ENCODE data around the gene PPIG. TPM values are rescaled to one million over a fixed set of nuclear protein-coding genes. Genes with fewer than 3 reads are reported as not detected.

PPIG gene
- total and polyA plus RNA-seq, 2 experiments from 2014 or later, result 40.7 to 157 TPM

DNA sequence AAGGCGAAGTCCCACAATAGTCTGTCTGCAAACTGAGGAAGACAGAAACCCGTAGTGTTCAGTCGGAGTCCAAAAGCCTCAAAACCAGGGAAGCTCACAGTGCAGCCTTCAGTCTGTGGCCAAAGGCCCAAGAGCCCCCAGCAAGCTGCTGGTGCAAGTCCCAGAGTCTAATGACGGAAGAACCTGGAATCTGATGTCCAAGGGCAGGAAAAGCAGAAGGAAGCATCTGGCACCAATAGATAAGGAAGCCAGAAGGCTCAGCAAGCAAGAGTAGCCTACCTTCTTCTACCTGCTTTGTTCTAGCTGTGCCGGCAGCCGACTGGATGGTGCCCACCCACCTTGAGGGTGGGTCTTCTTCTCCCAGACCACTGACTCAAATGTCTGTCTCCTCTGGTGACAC is 88.3 kb downstream of the PPIG start:
- Histone ChIP-seq H3K4me3 (no peak overlapping the region), H4K20me1 (replicated peaks; ENCODE audit: insufficient read depth) (no peaks in the 10 kb centered on the region), H3K79me2 (replicated peaks; ENCODE audit: insufficient read depth) (no peaks in the 10 kb centered on the region), H3K36me3 (ENCODE audit: insufficient read depth) (no peaks in the 10 kb centered on the region), H3F3A (replicated peaks; ENCODE audit: low read depth) (no peaks in the 10 kb centered on the region), H3K27me3 (ENCODE audit: insufficient read depth) (no peaks in the 10 kb centered on the region), H3K27ac (ENCODE audit: low read depth) (no peak overlapping the region), H3K4me2 (no peak overlapping the region), H3K9me2 (ENCODE audit: insufficient read depth) (no peaks in the 10 kb centered on the region), H2AFZ (no peak overlapping the region), H3K4me1 (ENCODE audit: insufficient read depth) (peaks cover 11% of the 10 kb centered on the region; the same call in 1 of the 2 replicates)
- no peaks in the 10 kb centered on the region for H3K27me3 Mint-ChIP-seq (ENCODE audit: insufficient read depth, low read depth, poor library complexity)
- DNase-seq (ENCODE audit: low spot score) (no peak), ATAC-seq (no peak)
- no peaks in the 10 kb centered on the region for H3K9me3 Mint-ChIP-seq
- no peak overlapping the region for H3K27ac Mint-ChIP-seq
- TF ChIP-seq EZH2phosphoT487 (IDR thresholded peaks at IDR 0.05; ENCODE audit: unreplicated experiment), result no peak
- peaks cover 20% of the 10 kb centered on the region for H3K4me1 Mint-ChIP-seq
- H3K36me3 Mint-ChIP-seq (ENCODE audit: low read depth), result no peaks in the 10 kb centered on the region
- no peak overlapping the region for H3K4me3 Mint-ChIP-seq

DNA sequence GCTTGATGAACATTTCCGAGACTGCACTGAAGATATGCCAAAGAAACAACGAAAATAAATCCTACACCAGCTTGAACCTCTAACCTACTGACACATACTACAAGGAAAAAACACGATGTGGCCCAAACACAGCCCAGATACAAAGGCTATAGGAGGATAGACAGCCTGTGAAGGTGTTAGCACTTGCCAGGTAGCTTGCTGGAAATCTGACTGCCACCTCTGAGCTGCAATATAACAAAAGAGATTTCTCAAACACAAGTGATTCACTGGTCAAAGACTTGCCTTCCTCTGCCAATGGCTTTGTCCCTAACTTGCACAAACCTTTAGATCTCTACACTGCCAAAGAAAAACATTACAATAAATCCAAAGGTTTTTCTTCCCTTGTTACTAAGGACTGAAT is 89.0 kb downstream of the PPIG start:
- no peaks in the 10 kb centered on the region for H3K36me3 Mint-ChIP-seq (ENCODE audit: low read depth)
- Histone ChIP-seq H3K36me3 (ENCODE audit: insufficient read depth) (no peaks in the 10 kb centered on the region), H3K4me2 (no peak overlapping the region), H3K27me3 (ENCODE audit: insufficient read depth) (no peaks in the 10 kb centered on the region), H3K9me2 (ENCODE audit: insufficient read depth) (no peaks in the 10 kb centered on the region), H2AFZ (no peak overlapping the region), H3F3A (replicated peaks; ENCODE audit: low read depth) (no peaks in the 10 kb centered on the region), H3K4me3 (no peak overlapping the region), H3K79me2 (replicated peaks; ENCODE audit: insufficient read depth) (no peaks in the 10 kb centered on the region), H4K20me1 (replicated peaks; ENCODE audit: insufficient read depth) (no peaks in the 10 kb centered on the region), H3K27ac (ENCODE audit: low read depth) (no peak overlapping the region), H3K4me1 (ENCODE audit: insufficient read depth) (peaks cover 11% of the 10 kb centered on the region; the same call in 1 of the 2 replicates)
- H3K27ac Mint-ChIP-seq, result no peak overlapping the region
- H3K4me1 Mint-ChIP-seq, result peaks cover 20% of the 10 kb centered on the region
- no peak for DNase-seq (ENCODE audit: low spot score)
- no peaks in the 10 kb centered on the region for H3K27me3 Mint-ChIP-seq (ENCODE audit: insufficient read depth, low read depth, poor library complexity)
- no peaks in the 10 kb centered on the region for H3K9me3 Mint-ChIP-seq
- ATAC-seq, result no peak
- H3K4me3 Mint-ChIP-seq, result no peak overlapping the region
- TF ChIP-seq POLR2AphosphoS5 (IDR thresholded peaks at IDR 0.05; ENCODE audit: low read depth) (no peak), NANOG (IDR thresholded peaks at IDR 0.05; ENCODE audit: borderline replicate concordance) (no peak), JUNB (IDR thresholded peaks at IDR 0.05; ENCODE audit: unreplicated experiment) (no peak), EZH2phosphoT487 (IDR thresholded peaks at IDR 0.05; ENCODE audit: unreplicated experiment) (no peak), CREB1 (CRISPR knock-in tag; IDR thresholded peaks at IDR 0.05; ENCODE audit: low read depth) (no peak), STAT1 (IDR thresholded peaks at IDR 0.05; ENCODE audit: unreplicated experiment) (no peak)
- TF ChIP-seq, protein P1, sequence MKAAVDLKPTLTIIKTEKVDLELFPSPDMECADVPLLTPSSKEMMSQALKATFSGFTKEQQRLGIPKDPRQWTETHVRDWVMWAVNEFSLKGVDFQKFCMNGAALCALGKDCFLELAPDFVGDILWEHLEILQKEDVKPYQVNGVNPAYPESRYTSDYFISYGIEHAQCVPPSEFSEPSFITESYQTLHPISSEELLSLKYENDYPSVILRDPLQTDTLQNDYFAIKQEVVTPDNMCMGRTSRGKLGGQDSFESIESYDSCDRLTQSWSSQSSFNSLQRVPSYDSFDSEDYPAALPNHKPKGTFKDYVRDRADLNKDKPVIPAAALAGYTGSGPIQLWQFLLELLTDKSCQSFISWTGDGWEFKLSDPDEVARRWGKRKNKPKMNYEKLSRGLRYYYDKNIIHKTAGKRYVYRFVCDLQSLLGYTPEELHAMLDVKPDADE (IDR thresholded peaks at IDR 0.05), result no peak
- TF ChIP-seq, protein P2, sequence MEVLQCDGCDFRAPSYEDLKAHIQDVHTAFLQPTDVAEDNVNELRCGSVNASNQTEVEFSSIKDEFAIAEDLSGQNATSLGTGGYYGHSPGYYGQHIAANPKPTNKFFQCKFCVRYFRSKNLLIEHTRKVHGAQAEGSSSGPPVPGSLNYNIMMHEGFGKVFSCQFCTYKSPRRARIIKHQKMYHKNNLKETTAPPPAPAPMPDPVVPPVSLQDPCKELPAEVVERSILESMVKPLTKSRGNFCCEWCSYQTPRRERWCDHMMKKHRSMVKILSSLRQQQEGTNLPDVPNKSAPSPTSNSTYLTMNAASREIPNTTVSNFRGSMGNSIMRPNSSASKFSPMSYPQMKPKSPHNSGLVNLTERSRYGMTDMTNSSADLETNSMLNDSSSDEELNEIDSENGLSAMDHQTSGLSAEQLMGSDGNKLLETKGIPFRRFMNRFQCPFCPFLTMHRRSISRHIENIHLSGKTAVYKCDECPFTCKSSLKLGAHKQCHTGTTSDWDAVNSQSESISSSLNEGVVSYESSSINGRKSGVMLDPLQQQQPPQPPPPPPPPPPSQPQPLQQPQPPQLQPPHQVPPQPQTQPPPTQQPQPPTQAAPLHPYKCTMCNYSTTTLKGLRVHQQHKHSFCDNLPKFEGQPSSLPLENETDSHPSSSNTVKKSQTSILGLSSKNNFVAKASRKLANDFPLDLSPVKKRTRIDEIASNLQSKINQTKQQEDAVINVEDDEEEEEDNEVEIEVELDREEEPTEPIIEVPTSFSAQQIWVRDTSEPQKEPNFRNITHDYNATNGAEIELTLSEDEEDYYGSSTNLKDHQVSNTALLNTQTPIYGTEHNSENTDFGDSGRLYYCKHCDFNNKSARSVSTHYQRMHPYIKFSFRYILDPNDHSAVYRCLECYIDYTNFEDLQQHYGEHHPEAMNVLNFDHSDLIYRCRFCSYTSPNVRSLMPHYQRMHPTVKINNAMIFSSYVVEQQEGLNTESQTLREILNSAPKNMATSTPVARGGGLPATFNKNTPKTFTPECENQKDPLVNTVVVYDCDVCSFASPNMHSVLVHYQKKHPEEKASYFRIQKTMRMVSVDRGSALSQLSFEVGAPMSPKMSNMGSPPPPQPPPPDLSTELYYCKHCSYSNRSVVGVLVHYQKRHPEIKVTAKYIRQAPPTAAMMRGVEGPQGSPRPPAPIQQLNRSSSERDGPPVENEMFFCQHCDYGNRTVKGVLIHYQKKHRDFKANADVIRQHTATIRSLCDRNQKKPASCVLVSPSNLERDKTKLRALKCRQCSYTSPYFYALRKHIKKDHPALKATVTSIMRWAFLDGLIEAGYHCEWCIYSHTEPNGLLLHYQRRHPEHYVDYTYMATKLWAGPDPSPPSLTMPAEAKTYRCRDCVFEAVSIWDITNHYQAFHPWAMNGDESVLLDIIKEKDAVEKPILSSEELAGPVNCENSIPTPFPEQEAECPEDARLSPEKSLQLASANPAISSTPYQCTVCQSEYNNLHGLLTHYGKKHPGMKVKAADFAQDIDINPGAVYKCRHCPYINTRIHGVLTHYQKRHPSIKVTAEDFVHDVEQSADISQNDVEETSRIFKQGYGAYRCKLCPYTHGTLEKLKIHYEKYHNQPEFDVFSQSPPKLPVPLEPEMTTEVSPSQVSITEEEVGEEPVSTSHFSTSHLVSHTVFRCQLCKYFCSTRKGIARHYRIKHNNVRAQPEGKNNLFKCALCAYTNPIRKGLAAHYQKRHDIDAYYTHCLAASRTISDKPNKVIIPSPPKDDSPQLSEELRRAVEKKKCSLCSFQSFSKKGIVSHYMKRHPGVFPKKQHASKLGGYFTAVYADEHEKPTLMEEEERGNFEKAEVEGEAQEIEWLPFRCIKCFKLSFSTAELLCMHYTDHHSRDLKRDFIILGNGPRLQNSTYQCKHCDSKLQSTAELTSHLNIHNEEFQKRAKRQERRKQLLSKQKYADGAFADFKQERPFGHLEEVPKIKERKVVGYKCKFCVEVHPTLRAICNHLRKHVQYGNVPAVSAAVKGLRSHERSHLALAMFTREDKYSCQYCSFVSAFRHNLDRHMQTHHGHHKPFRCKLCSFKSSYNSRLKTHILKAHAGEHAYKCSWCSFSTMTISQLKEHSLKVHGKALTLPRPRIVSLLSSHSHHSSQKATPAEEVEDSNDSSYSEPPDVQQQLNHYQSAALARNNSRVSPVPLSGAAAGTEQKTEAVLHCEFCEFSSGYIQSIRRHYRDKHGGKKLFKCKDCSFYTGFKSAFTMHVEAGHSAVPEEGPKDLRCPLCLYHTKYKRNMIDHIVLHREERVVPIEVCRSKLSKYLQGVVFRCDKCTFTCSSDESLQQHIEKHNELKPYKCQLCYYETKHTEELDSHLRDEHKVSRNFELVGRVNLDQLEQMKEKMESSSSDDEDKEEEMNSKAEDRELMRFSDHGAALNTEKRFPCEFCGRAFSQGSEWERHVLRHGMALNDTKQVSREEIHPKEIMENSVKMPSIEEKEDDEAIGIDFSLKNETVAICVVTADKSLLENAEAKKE (CRISPR knock-in tag; IDR thresholded peaks at IDR 0.05), result no peak
- TF ChIP-seq, protein P3, sequence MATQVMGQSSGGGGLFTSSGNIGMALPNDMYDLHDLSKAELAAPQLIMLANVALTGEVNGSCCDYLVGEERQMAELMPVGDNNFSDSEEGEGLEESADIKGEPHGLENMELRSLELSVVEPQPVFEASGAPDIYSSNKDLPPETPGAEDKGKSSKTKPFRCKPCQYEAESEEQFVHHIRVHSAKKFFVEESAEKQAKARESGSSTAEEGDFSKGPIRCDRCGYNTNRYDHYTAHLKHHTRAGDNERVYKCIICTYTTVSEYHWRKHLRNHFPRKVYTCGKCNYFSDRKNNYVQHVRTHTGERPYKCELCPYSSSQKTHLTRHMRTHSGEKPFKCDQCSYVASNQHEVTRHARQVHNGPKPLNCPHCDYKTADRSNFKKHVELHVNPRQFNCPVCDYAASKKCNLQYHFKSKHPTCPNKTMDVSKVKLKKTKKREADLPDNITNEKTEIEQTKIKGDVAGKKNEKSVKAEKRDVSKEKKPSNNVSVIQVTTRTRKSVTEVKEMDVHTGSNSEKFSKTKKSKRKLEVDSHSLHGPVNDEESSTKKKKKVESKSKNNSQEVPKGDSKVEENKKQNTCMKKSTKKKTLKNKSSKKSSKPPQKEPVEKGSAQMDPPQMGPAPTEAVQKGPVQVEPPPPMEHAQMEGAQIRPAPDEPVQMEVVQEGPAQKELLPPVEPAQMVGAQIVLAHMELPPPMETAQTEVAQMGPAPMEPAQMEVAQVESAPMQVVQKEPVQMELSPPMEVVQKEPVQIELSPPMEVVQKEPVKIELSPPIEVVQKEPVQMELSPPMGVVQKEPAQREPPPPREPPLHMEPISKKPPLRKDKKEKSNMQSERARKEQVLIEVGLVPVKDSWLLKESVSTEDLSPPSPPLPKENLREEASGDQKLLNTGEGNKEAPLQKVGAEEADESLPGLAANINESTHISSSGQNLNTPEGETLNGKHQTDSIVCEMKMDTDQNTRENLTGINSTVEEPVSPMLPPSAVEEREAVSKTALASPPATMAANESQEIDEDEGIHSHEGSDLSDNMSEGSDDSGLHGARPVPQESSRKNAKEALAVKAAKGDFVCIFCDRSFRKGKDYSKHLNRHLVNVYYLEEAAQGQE (IDR thresholded peaks at IDR 0.05; ENCODE audit: unreplicated experiment), result no peak
- TF ChIP-seq, protein P4, sequence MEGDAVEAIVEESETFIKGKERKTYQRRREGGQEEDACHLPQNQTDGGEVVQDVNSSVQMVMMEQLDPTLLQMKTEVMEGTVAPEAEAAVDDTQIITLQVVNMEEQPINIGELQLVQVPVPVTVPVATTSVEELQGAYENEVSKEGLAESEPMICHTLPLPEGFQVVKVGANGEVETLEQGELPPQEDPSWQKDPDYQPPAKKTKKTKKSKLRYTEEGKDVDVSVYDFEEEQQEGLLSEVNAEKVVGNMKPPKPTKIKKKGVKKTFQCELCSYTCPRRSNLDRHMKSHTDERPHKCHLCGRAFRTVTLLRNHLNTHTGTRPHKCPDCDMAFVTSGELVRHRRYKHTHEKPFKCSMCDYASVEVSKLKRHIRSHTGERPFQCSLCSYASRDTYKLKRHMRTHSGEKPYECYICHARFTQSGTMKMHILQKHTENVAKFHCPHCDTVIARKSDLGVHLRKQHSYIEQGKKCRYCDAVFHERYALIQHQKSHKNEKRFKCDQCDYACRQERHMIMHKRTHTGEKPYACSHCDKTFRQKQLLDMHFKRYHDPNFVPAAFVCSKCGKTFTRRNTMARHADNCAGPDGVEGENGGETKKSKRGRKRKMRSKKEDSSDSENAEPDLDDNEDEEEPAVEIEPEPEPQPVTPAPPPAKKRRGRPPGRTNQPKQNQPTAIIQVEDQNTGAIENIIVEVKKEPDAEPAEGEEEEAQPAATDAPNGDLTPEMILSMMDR (conservative IDR thresholded peaks at IDR 0.05; ENCODE audit: low read depth in 2 of 2), result no peak

Data from GM23338 (cell line).